SJCRH30 (cell line): ENCODE results near the gene PLPPR3. TPM values are rescaled to one million over a fixed set of nuclear protein-coding genes. Genes with fewer than 3 reads are reported as not detected.
"Not testable (repeated sequence)": the region's sequence is repeated elsewhere in the genome, so short reads cannot be mapped to it uniquely, and the experiment has no call there.

ENCODE experiments used
- DNase-seq, 2 experiments: peaks; one replicate each; pipeline ENCODE4 v3.0.0-alpha.2; 2015 to 2020
- H3K27ac ChIP-seq: fragments of 250-450 bp; sonication (Bioruptor Pico); 2 replicates; pipeline ENCODE4 v1.5.1; 2020; ENCODE audit warnings: mild to moderate bottlenecking, moderate library complexity
- H3K27me3 ChIP-seq: fragments of 250-450 bp; sonication (Bioruptor Pico); 2 replicates; pipeline ENCODE4 v1.5.1; 2020; ENCODE audit warnings: mild to moderate bottlenecking, moderate library complexity
- H3K36me3 ChIP-seq: fragments of 250-450 bp; sonication (Bioruptor Pico); 2 replicates; pipeline ENCODE4 v1.5.1; 2020; ENCODE audit warnings: mild to moderate bottlenecking, moderate library complexity
- H3K4me1 ChIP-seq: fragments of 250-450 bp; sonication (Bioruptor Pico); 2 replicates; pipeline ENCODE4 v1.5.1; 2020; ENCODE audit warnings: mild to moderate bottlenecking, moderate library complexity
- H3K4me3 ChIP-seq: fragments of 250-450 bp; sonication (Bioruptor Pico); 2 replicates; pipeline ENCODE4 v1.5.1; 2020; ENCODE audit warnings: mild to moderate bottlenecking, moderate library complexity
- H3K9me3 ChIP-seq: fragments of 250-450 bp; sonication (Bioruptor Pico); replicated peaks from 2 replicates; pipeline ENCODE4 v1.5.1; 2020; ENCODE audit warnings: mild to moderate bottlenecking, moderate library complexity
- total RNA-seq: library from RNA; depleted of rRNA; stranded (reverse); fragments of >200 nt; shearing (Covaris generic); gene quantifications from 2 replicates; pipeline ENCODE4 v1.2.3, GENCODE V29; 2014

PLPPR3 gene
- total RNA-seq, 1 experiment from 2014 or later, result not detected

GRCh38 chr19:827314-827709 lies 5.6 kb upstream of the PLPPR3 start:
- DNase-seq, result no peak
- Histone ChIP-seq H3K4me3 (no peak overlapping the region), H3K36me3 (no peaks in the 10 kb centered on the region), H3K9me3 (no peaks in the 10 kb centered on the region), H3K4me1 (no peaks in the 10 kb centered on the region), H3K27me3 (peaks cover 22% of the 10 kb centered on the region; the same call in 1 of the 2 replicates), H3K27ac (no peak overlapping the region)

- DNase-seq, result no peak
- Histone ChIP-seq H3K4me1 (no peaks in the 10 kb centered on the region), H3K4me3 (no peak overlapping the region), H3K9me3 (no peaks in the 10 kb centered on the region), H3K27me3 (peaks cover 10% of the 10 kb centered on the region; the same call in 1 of the 2 replicates), H3K27ac (no peak overlapping the region), H3K36me3 (no peaks in the 10 kb centered on the region)
Measured at GRCh38 chr19:825897-826644, 4.3 kb upstream of the PLPPR3 start.

- DNase-seq, result no peak
- H3K4me1 ChIP-seq, result no peaks in the 10 kb centered on the region
- H3K27ac ChIP-seq, result no peak overlapping the region
- H3K9me3 ChIP-seq, result no peaks in the 10 kb centered on the region
- H3K36me3 ChIP-seq, result no peaks in the 10 kb centered on the region
- no peak overlapping the region for H3K4me3 ChIP-seq
- H3K27me3 ChIP-seq, result no peaks in the 10 kb centered on the region; the same call in 1 of the 2 replicates
Measured at GRCh38 chr19:824885-825284, 3.1 kb upstream of the PLPPR3 start.

GRCh38 chr19:823565-824121 lies 1.9 kb upstream of the PLPPR3 start:
- H3K27me3 ChIP-seq, result no peaks in the 10 kb centered on the region
- H3K4me3 ChIP-seq, result no peak overlapping the region
- no peaks in the 10 kb centered on the region for H3K9me3 ChIP-seq
- no peak overlapping the region for H3K27ac ChIP-seq
- DNase-seq, result no peak
- H3K4me1 ChIP-seq, result no peaks in the 10 kb centered on the region
- H3K36me3 ChIP-seq, result no peaks in the 10 kb centered on the region

GRCh38 chr19:821231-821824 lies 427 bp downstream of the PLPPR3 start:
- Histone ChIP-seq H3K4me1 (no peaks in the 10 kb centered on the region), H3K27me3 (no peaks in the 10 kb centered on the region), H3K36me3 (no peaks in the 10 kb centered on the region), H3K4me3 (no peak overlapping the region), H3K27ac (no peak overlapping the region), H3K9me3 (no peaks in the 10 kb centered on the region)
- no peak for DNase-seq

GRCh38 chr19:820212-820611 lies 1.5 kb downstream of the PLPPR3 start:
- H3K27me3 ChIP-seq, DNase-seq, H3K9me3 ChIP-seq, H3K4me3 ChIP-seq, H3K36me3 ChIP-seq, H3K4me1 ChIP-seq, H3K27ac ChIP-seq: not testable (repeated sequence)

- Histone ChIP-seq H3K27me3 (no peaks in the 10 kb centered on the region), H3K9me3 (no peaks in the 10 kb centered on the region), H3K4me3 (no peak overlapping the region), H3K27ac (no peak overlapping the region), H3K4me1 (no peaks in the 10 kb centered on the region), H3K36me3 (peaks cover 19% of the 10 kb centered on the region)
- no peak for DNase-seq
Measured at GRCh38 chr19:816500-816857, 5.3 kb downstream of the PLPPR3 start.

- no peak for DNase-seq
- no peaks in the 10 kb centered on the region for H3K27me3 ChIP-seq
Measured at GRCh38 chr19:815775-816499, 5.8 kb downstream of the PLPPR3 start.

GRCh38 chr19:815079-815774 lies 6.5 kb downstream of the PLPPR3 start:
- Histone ChIP-seq H3K9me3 (no peaks in the 10 kb centered on the region), H3K4me1 (no peaks in the 10 kb centered on the region), H3K4me3 (no peak overlapping the region), H3K27ac (no peak overlapping the region), H3K36me3 (peaks cover 32% of the 10 kb centered on the region), H3K27me3 (no peaks in the 10 kb centered on the region)
- DNase-seq, result no peak

More at GRCh38 chr19:815775-816499, 5.8 kb downstream of the PLPPR3 start:
- Histone ChIP-seq H3K4me1 (no peaks in the 10 kb centered on the region), H3K9me3 (no peaks in the 10 kb centered on the region), H3K4me3 (no peak overlapping the region), H3K36me3 (peaks cover 24% of the 10 kb centered on the region), H3K27ac (no peak overlapping the region)

- no peaks in the 10 kb centered on the region for H3K9me3 ChIP-seq
Measured at GRCh38 chr19:814152-815078, 7.3 kb downstream of the PLPPR3 start.

GRCh38 chr19:813219-814151 lies 8.3 kb downstream of the PLPPR3 start:
- Histone ChIP-seq H3K9me3 (no peaks in the 10 kb centered on the region), H3K27ac (no peak overlapping the region)

More at GRCh38 chr19:814152-815078, 7.3 kb downstream of the PLPPR3 start:
- Histone ChIP-seq H3K36me3 (peaks cover 40% of the 10 kb centered on the region), H3K4me1 (no peaks in the 10 kb centered on the region), H3K27me3 (no peaks in the 10 kb centered on the region), H3K27ac (no peak overlapping the region), H3K4me3 (no peak overlapping the region)
- DNase-seq, result no peak

GRCh38 chr19:812747-813218 lies 9.0 kb downstream of the PLPPR3 start:
- no peak for DNase-seq
- no peaks in the 10 kb centered on the region for H3K27me3 ChIP-seq
- H3K4me3 ChIP-seq, result no peak overlapping the region
- no peak overlapping the region for H3K27ac ChIP-seq
- H3K36me3 ChIP-seq, result peaks cover 55% of the 10 kb centered on the region
- no peaks in the 10 kb centered on the region for H3K9me3 ChIP-seq
- H3K4me1 ChIP-seq, result no peaks in the 10 kb centered on the region

More at GRCh38 chr19:813219-814151, 8.3 kb downstream of the PLPPR3 start:
- Histone ChIP-seq H3K4me3 (no peak overlapping the region), H3K36me3 (peaks cover 49% of the 10 kb centered on the region), H3K27me3 (no peaks in the 10 kb centered on the region), H3K4me1 (no peaks in the 10 kb centered on the region)
- DNase-seq, result no peak
